Activated T-helper 2 cell treated with anti-CD3 and anti-CD28 coated beads, Interferon-gamma antibody, Interleukin-2, Interleukin-4, amounts not matched to agents 10 μg/mL and 5 μg/mL and 100 μg/mL, durations not matched to agents 14 hours and 24 hours and 36 hours (primary cell): ENCODE results near the gene SYT9. TPM values are rescaled to one million over a fixed set of nuclear protein-coding genes. Genes with fewer than 3 reads are reported as not detected.

Source experiments
- DNase-seq: peaks from one replicate; pipeline ENCODE4 v3.0.0; 2021; ENCODE audit warnings: low spot score
- H3K27ac Mint-ChIP-seq: one replicate; pipeline ENCODE4 v1.8.0; 2021; ENCODE audit warnings: mixed read lengths
- H3K27me3 Mint-ChIP-seq: one replicate; pipeline ENCODE4 v1.8.0; 2021; ENCODE audit warnings: low read depth, mixed read lengths
- H3K36me3 Mint-ChIP-seq: one replicate; pipeline ENCODE4 v1.8.0; 2021; ENCODE audit warnings: low read depth, mixed read lengths
- H3K4me1 Mint-ChIP-seq: one replicate; pipeline ENCODE4 v1.8.0; 2021; ENCODE audit warnings: low read depth, mixed read lengths
- H3K4me3 Mint-ChIP-seq: one replicate; pipeline ENCODE4 v1.8.0; 2021; ENCODE audit warnings: low read depth, mild to moderate bottlenecking, moderate library complexity, mixed read lengths
- H3K9me3 Mint-ChIP-seq: one replicate; pipeline ENCODE4 v1.8.0; 2021; ENCODE audit warnings: mixed read lengths
- intact Hi-C: fragments of 100-400 bp; cut with micrococcal nuclease; formaldehyde crosslinking; loops from one replicate; pipeline ENCODE4 v1.15.1; 2023
- total RNA-seq: library from RNA; stranded (reverse); gene quantifications from 2 replicates; pipeline ENCODE4 v1.2.3, GENCODE V29; 2022

SYT9 gene
- total RNA-seq, 1 donor from 2014 or later, result not detected

GRCh38 chr11:7494086-7494745 lies 242.5 kb downstream of the SYT9 start:
- Mint-ChIP-seq H3K9me3 (no peaks in the 10 kb centered on the region), H3K27me3 (peaks cover 2% of the 10 kb centered on the region), H3K4me1 (peaks cover 6% of the 10 kb centered on the region), H3K4me3 (no peak overlapping the region), H3K36me3 (no peaks in the 10 kb centered on the region), H3K27ac (no peak overlapping the region)
- DNase-seq, result no peak
- intact Hi-C loops, result no loop called here

- Mint-ChIP-seq H3K36me3 (no peaks in the 10 kb centered on the region), H3K27ac (no peak overlapping the region), H3K9me3 (no peaks in the 10 kb centered on the region), H3K4me3 (no peak overlapping the region), H3K4me1 (peaks cover 6% of the 10 kb centered on the region), H3K27me3 (peaks cover 2% of the 10 kb centered on the region)
- no peak for DNase-seq
- intact Hi-C loops, result no loop called here
Measured at GRCh38 chr11:7495882-7496551, 244.3 kb downstream of the SYT9 start.

- intact Hi-C loops, result no loop called here
- Mint-ChIP-seq H3K9me3 (no peaks in the 10 kb centered on the region), H3K27ac (no peak overlapping the region), H3K4me1 (peaks cover 6% of the 10 kb centered on the region), H3K36me3 (no peaks in the 10 kb centered on the region), H3K4me3 (no peak overlapping the region), H3K27me3 (peaks cover 2% of the 10 kb centered on the region)
- DNase-seq, result no peak
Measured at GRCh38 chr11:7498193-7498592, 246.5 kb downstream of the SYT9 start.

- H3K9me3 Mint-ChIP-seq, result no peaks in the 10 kb centered on the region
- H3K4me1 Mint-ChIP-seq, result peaks cover 6% of the 10 kb centered on the region
- DNase-seq, result no peak
- peaks cover 2% of the 10 kb centered on the region for H3K27me3 Mint-ChIP-seq
- H3K36me3 Mint-ChIP-seq, result no peaks in the 10 kb centered on the region
- no peak overlapping the region for H3K27ac Mint-ChIP-seq
- H3K4me3 Mint-ChIP-seq, result no peak overlapping the region
- intact Hi-C loops, result no loop called here
Measured at GRCh38 chr11:7499081-7499480, 247.4 kb downstream of the SYT9 start.

- no peak for DNase-seq
- H3K4me3 Mint-ChIP-seq, result no peak overlapping the region
Measured at GRCh38 chr11:7500251-7500650, 248.5 kb downstream of the SYT9 start.

GRCh38 chr11:7501251-7501650 lies 249.5 kb downstream of the SYT9 start:
- Mint-ChIP-seq H3K27me3 (peaks cover 2% of the 10 kb centered on the region), H3K4me1 (peaks cover 3% of the 10 kb centered on the region), H3K4me3 (no peak overlapping the region), H3K9me3 (no peaks in the 10 kb centered on the region), H3K36me3 (no peaks in the 10 kb centered on the region), H3K27ac (no peak overlapping the region)
- no peak for DNase-seq
- intact Hi-C loops, result no loop called here

More at GRCh38 chr11:7500251-7500650, 248.5 kb downstream of the SYT9 start:
- H3K36me3 Mint-ChIP-seq, result no peaks in the 10 kb centered on the region
- peaks cover 2% of the 10 kb centered on the region for H3K27me3 Mint-ChIP-seq
- H3K4me1 Mint-ChIP-seq, result peaks cover 6% of the 10 kb centered on the region
- no peaks in the 10 kb centered on the region for H3K9me3 Mint-ChIP-seq
- H3K27ac Mint-ChIP-seq, result no peak overlapping the region
- intact Hi-C loops, result no loop called here

- H3K9me3 Mint-ChIP-seq, result no peaks in the 10 kb centered on the region
- no peaks in the 10 kb centered on the region for H3K36me3 Mint-ChIP-seq
- no peak for DNase-seq
- H3K27me3 Mint-ChIP-seq, result peaks cover 8% of the 10 kb centered on the region
- intact Hi-C loops, result no loop called here
- no peaks in the 10 kb centered on the region for H3K4me1 Mint-ChIP-seq
- H3K4me3 Mint-ChIP-seq, result no peak overlapping the region
- H3K27ac Mint-ChIP-seq, result no peak overlapping the region
Measured at GRCh38 chr11:7501894-7502293, 250.2 kb downstream of the SYT9 start.

GRCh38 chr11:7506243-7506642 lies 254.5 kb downstream of the SYT9 start:
- Mint-ChIP-seq H3K9me3 (no peaks in the 10 kb centered on the region), H3K4me1 (no peaks in the 10 kb centered on the region), H3K27ac (no peak overlapping the region), H3K27me3 (peaks cover 11% of the 10 kb centered on the region), H3K36me3 (no peaks in the 10 kb centered on the region), H3K4me3 (no peak overlapping the region)
- DNase-seq, result no peak
- intact Hi-C loops, result no loop called here

- Mint-ChIP-seq H3K4me1 (peaks cover 8% of the 10 kb centered on the region), H3K36me3 (no peaks in the 10 kb centered on the region), H3K9me3 (no peaks in the 10 kb centered on the region), H3K4me3 (no peak overlapping the region), H3K27me3 (peaks cover 11% of the 10 kb centered on the region), H3K27ac (no peak overlapping the region)
- DNase-seq, result no peak
- intact Hi-C loops, result no loop called here
Measured at GRCh38 chr11:7508087-7508486, 256.4 kb downstream of the SYT9 start.

GRCh38 chr11:7509966-7510365 lies 258.3 kb downstream of the SYT9 start:
- H3K27me3 Mint-ChIP-seq, result peaks cover 18% of the 10 kb centered on the region
- intact Hi-C loops, result loop anchor here (10.0 kb wide), 1 partner anchor 475 kb away; the partner anchor contains the start of gene EIF3F
- no peak overlapping the region for H3K4me3 Mint-ChIP-seq

GRCh38 chr11:7511401-7511800 lies 259.7 kb downstream of the SYT9 start:
- H3K36me3 Mint-ChIP-seq, result no peaks in the 10 kb centered on the region
- H3K9me3 Mint-ChIP-seq, result no peaks in the 10 kb centered on the region
- H3K4me1 Mint-ChIP-seq, result peaks cover 10% of the 10 kb centered on the region
- intact Hi-C loops, result loop anchor here (10.0 kb wide), 1 partner anchor 473 kb away; the partner anchor contains the start of gene EIF3F
- H3K4me3 Mint-ChIP-seq, result no peak overlapping the region
- DNase-seq, result no peak
- H3K27ac Mint-ChIP-seq, result no peak overlapping the region
- peaks cover 30% of the 10 kb centered on the region for H3K27me3 Mint-ChIP-seq

More at GRCh38 chr11:7509966-7510365, 258.3 kb downstream of the SYT9 start:
- H3K27ac Mint-ChIP-seq, result no peak overlapping the region
- H3K36me3 Mint-ChIP-seq, result no peaks in the 10 kb centered on the region
- no peak for DNase-seq
- H3K9me3 Mint-ChIP-seq, result no peaks in the 10 kb centered on the region
- peaks cover 10% of the 10 kb centered on the region for H3K4me1 Mint-ChIP-seq

GRCh38 chr11:7512525-7513233 lies 261.0 kb downstream of the SYT9 start:
- Mint-ChIP-seq H3K4me3 (peak overlapping the region; percentile 88), H3K27ac (peak overlapping the region; percentile 78), H3K36me3 (no peaks in the 10 kb centered on the region), H3K4me1 (peaks cover 10% of the 10 kb centered on the region), H3K27me3 (peaks cover 33% of the 10 kb centered on the region), H3K9me3 (no peaks in the 10 kb centered on the region)
- intact Hi-C loops, result loop anchor here (1.0 to 10.0 kb wide), 3 partner anchors 153 to 472 kb away; partner anchors contain the start of gene EIF3F
- no peak for DNase-seq
